GM18502 (cell line): Measurements from ENCODE around the gene GPR146.
A peak's percentile ranks its signal among the peaks of the same experiment; 100 is the strongest.

Experiments used
- ATAC-seq: cut with Tn5 transposase; IDR thresholded peaks from one replicate; pipeline ENCODE4 v1.9.1; 2021; ENCODE audit warnings: mild to moderate bottlenecking; ENCODE audit not compliant: unreplicated experiment, poor library complexity

GPR146 gene

DNA sequence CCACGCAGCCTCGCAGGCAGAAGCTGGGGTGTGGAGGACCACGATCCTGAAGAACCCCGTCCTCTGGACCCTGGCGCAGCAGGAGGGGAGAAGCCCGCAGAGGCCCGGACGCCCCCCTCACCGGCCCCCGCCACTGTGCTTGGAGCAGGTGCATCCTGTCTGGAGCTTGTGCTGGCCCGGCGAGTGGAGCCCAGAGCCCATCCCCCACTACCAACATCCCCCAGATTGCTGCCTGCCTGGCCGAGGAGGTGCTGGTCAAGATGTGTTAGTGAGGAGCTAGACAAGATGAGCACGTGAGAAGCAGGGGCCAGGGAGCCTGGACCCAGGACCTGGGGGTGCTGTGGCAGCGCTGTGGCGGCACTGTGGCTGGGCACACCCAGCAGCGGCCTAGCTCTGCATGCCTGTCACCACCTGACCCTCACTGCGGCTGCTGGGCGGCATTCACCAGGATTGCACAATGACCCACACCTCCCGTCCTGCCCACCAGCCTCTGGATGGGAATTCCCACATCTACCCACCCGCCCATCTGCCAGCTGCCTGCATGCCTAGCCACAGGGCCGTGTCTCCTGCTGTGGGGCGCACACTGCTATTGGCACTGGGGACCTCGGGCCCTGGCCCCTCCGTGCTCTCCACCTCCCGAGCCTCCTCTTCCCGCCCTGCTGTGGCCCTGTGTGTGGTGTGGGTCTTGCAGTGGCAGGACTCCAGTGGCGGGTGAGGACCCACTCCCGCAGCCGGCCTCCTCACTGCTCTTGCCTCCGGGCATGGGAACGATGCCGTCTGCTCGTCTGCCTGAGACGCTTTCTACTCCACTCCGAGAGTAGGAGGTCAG is 11.8 kb downstream of the GPR146 start:
- no peak for ATAC-seq

DNA sequence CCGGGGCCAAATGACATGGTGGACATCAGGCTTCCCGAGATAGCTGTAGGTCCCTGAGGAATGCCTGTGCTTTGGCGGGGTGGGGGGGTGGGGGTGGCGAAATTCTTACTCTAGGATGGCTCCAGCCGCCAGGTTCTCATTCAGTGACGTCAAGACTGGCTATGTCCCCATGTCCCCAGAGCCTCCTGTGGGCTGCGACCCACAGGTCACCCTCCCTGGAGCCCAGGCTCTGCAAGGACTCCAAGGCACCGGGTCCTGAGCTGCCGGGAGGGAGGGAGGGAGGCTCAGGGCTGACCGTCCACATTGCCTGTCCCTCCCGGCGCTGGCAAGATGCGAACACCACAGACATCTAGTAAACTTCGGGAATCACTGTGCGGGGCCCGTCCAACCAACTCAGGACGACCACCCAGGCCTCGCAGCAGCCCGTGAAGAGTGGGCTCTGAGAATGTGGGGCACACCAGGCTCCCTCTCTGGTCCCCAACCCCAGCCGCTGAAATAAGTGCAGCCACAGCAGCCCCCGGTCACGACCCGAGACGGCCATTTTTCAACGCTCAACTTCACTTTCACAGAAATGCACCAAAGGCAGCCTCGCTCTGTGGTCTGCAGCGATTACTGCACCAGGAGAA is 12.6 kb downstream of the GPR146 start:
- ATAC-seq, result no peak

DNA sequence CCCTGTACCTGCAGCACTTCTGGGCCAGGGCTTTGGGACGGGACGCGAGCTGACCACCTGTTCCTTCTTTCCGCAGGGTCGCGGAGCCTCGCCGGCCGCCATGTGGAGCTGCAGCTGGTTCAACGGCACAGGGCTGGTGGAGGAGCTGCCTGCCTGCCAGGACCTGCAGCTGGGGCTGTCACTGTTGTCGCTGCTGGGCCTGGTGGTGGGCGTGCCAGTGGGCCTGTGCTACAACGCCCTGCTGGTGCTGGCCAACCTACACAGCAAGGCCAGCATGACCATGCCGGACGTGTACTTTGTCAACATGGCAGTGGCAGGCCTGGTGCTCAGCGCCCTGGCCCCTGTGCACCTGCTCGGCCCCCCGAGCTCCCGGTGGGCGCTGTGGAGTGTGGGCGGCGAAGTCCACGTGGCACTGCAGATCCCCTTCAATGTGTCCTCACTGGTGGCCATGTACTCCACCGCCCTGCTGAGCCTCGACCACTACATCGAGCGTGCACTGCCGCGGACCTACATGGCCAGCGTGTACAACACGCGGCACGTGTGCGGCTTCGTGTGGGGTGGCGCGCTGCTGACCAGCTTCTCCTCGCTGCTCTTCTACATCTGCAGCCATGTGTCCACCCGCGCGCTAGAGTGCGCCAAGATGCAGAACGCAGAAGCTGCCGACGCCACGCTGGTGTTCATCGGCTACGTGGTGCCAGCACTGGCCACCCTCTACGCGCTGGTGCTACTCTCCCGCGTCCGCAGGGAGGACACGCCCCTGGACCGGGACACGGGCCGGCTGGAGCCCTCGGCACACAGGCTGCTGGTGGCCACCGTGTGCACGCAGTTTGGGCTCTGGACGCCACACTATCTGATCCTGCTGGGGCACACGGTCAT is 13.3 kb downstream of the GPR146 start:
- ATAC-seq, result no peak

DNA sequence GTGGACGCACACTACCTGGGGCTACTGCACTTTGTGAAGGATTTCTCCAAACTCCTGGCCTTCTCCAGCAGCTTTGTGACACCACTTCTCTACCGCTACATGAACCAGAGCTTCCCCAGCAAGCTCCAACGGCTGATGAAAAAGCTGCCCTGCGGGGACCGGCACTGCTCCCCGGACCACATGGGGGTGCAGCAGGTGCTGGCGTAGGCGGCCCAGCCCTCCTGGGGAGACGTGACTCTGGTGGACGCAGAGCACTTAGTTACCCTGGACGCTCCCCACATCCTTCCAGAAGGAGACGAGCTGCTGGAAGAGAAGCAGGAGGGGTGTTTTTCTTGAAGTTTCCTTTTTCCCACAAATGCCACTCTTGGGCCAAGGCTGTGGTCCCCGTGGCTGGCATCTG is 14.0 kb downstream of the GPR146 start:
- no peak for ATAC-seq

DNA sequence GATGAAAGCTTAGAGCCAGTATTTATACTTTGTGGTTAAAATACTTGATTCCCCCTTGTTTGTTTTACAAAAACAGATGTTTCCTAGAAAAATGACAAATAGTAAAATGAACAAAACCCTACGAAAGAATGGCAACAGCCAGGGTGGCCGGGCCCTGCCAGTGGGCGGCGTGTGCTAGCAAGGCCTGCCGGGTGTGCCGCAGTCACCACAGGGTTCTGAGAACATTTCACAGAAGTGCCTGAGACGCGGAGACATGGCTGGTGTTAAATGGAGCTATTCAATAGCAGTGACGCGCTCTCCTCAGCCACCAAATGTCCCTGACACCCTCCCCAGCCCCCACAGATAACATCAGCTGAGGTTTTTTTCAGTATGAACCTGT is 14.5 kb downstream of the GPR146 start:
- no peak for ATAC-seq

DNA sequence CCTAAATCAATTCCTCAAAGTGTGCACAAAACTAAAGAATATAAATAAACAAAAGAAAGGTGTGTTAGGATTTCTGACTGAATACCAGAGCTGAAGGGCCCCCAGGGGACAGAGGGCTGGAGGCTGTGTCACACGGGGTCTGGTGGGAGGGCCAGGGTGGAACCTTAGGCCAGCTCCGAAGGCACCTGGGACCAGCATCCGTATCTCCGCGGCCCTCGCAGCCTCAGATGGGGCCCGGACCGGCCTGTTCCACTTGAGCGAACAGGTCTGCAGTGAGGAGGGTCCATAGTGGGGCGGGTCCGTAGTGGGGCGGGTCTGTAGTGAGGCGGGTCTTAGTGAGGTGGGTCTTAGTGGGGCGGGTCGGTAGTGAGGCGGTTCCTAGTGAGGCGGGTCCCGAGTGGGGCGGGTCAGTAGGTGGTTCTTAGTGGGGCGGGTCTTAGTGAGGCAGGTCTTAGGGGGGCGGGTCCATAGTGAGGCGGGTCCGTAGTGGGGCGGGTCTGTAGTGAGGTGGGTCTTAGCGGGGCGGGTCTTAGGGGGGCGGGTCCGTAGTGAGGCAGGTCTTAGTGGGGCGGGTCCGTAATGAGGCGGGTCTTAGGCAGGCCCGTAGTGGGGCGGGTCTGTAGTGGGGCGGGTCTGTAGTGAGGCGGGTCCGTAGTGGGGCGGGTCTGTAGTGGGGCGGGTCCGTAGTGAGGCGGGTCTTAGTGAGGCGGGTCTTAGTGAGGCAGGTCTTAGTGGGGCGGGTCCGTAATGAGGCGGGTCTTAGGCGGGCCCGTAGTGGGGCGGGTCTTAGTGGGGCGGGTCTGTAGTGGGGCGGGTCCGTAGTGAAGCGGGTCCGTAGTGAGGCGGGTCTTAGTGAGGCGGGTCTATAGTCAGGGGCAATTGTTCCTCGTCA is 15.1 kb downstream of the GPR146 start:
- peak; percentile 38 for ATAC-seq

DNA sequence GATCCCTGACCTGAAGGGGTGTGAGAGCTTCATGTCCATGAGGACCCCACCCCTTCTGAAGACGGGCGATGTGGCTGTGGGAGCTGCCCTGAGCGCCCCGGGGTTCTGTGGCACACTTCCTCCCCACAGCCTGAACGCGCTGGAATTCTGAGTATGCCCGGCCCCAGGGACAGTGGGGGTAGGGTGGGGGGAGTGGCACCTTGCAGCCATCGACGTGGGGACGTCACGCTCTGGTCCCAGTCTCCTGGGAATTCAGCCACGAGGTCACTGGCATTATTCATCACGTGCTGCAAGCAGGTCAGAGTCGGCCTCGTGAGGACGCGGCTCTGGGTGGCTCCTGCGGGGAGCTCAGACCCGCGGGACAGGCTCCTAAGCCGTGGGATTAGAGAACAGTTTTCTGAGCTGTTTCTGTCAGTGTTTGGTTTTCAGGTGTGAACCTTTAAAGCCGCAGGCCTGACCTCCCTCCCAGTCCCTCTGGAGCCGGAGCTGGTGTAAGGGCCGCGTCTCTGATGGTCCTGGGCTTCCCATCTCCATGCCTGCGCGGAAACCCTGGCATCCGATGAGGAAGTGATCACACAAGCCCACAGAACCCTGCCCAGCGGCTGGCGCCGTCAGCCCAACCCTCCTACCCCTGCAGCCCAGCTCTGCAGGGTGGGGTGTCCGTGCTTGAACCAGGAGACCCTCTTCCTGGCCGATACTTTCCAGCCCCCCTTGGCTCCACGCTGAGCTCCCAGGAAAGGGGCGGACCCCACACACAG is 16.1 kb downstream of the GPR146 start:
- ATAC-seq, result no peak

DNA sequence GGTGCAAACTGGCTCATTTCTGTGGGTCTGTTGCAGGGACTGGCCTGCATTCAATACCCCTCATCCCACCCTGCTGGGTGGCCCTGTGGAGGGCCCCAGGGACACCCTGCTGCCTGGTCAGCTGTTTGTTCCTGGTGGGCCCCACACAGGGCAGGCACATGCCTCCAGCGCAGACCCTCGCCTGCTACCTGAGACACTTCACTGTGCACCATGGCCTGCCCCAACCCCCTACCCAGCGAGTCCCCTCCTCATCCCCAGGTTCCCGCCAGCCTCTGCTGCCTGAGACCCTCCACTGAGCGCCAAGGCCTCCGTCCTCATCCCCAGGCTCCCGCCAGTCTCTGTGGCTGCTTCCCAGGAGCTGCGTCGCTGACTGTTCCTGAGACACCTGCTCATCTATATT is 16.8 kb downstream of the GPR146 start:
- ATAC-seq, result no peak

DNA sequence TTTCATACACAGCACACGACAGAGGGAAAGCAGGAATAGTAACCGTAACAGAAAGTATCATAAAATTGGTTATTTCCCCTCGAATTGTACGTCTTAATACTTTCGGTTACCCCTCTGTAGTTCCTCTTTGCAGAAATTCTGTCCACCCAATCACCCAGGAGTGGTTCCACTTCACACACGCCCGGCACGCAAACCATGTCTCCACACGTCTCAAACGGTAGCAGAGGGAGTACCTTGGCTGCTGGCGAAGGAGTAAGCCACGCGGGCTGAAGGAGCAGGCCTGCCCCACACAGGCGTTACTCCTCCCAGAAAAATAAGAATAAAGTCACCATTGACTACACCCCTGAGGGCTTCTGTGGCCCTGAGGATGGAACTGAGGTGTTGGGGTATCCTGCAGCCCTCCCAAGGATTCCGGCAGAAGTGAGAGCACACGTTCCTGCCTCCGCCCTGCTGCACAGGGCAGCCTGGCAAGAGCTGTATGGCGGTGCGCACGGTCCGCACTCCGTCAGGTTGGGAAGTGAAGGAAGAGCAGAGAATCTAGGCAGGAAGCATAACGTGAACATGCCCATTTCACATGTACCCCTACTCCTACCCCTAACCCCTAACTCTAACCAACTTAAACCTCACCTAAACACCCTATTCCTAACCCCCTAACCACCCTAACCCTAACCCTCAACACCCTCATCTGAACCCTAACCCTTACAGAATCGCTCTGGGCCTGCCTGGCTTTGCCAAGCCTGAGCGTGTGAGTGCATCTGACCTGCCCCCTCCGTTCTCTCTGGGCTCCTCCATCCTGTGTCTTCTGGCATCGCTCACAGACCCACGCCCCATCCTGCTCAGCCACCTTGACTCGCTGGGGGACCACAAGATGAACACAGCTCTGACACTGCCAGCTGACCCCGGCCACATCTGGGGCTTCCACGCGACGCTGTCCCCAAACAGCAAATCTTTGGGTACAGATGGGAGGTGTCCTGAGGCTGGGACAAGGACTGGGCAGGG is 18.2 kb downstream of the GPR146 start:
- ATAC-seq, result peak; percentile 77

DNA sequence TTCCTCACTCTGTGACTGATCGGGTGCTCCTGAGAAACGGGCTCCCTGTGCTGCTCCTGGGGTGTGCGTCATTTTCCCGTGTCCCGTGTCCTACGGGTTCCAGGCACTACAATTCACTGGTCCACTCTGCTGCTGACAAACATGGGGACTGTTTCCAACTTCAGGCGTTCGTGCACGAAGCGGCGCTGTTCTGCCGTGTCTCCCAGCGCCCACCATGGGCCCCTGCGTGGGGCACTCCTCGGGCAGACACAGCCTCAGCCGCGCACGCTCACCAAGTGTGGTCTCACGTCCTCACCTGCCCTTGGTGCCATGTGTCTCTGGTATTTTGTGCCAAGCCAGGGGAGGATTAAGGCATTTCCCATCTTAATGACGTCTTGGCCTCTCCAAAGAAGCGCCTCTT is 19.0 kb downstream of the GPR146 start:
- no peak for ATAC-seq

DNA sequence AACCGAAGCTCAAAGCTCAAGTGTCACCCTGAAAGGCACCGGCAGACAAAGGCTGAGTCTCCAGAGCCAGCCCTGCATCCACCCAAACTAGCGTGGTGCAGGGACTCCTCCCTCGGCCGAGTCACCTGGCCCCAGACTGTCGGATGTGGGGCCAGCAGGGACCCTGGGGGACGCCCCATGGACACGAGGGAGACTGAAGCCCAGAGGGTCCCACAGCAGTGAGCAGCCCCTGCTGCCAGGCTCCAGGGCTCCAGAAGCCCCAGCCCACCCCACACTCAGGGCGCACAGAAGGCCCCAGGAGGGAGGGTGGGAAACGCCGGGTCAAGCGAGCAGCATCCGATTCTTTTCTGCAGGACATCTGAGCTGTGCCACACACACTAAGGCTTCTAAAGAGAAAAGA is 20.2 kb downstream of the GPR146 start:
- ATAC-seq, result no peak

DNA sequence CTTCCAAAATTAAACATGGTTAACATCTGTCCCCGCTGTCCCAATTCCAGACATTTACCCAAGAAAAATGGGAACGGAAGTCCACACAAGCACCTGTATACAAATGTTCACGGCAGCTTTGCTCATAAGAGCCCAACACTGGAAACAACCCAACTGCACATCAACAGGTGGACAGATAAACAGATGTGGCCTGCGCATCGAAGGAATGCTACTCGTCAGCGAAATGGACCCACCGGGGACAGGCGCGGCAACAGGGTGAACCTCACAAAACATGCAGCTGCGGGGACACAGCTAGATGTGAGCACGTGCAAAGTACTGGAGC is 20.9 kb downstream of the GPR146 start:
- ATAC-seq, result no peak

DNA sequence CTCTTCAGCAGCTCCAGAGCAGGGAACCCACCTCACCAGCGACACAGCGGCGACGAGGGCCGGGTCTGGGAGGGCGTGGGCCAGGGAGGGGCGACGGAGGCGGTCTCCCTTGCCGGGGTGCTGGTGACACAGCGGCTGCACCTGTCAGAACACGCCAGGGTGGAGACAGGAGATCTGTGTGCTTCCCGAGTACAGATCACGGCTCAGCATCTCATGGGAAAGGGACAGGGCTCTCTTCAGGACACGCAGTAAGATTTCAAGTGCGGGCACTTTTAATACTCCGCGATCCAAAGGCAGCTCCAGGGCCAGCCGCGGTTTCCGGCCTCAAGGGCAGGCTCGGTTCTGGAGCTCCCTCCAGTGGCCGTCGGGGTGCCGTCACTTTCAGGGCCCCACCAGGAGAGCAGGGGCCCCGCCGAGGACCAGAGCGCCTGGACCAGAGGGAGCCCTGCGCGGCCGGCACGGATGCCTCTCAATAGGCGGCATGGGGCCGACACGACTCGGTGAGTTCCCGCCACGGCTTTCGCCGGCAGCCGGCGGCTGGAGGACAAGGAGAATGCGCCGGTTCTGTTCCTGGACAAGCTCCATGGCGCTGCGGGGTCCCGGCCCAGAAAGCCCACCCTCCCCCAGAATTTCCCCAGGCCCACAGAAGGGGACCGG is 21.4 kb downstream of the GPR146 start:
- peak; percentile 65 for ATAC-seq

DNA sequence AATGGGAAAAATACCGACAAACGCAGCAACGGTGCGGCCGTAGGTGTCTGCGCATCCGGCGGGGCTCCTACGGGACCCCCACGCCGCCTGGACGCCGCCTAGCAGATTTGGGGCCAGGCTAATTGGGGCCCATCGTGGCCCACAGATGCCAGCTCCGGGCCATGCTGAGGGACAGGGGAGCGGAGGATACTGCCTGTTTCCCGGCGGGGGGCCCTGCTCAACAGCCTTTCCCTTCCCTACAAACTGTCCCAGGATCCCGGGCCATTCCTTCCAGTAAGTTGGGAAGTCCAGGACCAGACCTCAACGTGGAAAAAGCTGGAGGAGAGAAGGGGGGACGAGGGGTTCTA is 21.9 kb downstream of the GPR146 start:
- ATAC-seq, result no peak

DNA sequence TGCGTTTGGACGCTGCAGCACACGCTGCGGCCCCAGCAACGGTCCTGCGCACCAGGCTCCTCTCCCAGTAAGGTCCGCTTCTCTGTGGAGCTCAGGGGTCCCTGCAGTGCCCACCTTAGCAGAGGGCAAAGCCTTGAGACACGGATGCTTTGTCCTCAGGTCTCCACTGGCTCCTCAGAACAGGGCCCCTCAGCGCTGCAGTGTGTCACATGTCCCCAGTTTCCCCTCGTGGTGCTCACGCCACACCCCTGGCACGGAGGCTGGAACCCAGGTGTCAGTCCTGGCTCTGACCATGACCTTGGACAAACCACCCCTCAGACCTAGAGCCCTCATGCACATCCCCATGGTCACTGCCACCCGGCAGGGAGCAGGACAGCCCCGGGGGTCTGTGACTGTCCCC is 23.7 kb downstream of the GPR146 start:
- no peak for ATAC-seq

DNA sequence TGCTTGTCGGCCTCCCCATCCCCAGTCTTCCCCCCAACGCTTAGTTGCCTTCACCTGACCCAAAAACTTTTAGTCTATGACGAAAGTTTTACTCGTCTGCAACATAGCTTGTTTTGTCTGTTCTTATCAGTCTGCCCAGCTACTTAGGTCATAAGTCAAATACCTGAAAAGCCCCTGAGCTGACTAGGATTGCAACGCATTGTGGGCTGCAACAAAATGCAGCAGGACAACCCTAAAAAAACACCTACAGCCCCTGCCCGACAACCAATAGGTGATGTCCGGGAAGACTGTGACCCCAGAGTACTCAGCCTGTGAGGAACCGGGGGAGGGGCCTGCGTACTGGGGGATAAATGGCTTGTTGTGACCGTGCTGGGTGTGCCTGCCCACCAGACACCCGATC is 24.3 kb downstream of the GPR146 start:
- ATAC-seq, result no peak

DNA sequence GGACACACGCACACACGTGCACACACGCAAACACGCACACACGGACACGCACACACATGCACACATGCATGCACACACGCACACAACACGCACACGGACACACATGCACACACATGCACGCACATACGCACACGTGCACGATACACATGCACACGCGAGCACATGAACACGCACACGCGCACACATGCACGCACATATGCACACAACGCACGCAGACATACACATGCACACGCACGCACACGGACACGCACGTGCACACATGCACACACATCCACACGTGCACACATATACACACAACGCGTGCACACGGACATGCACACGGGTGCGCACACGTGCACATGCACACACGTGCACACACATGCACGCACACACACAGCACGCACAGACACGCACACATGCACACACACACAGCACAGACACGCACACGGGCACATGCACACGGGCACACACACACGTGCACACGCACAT is 26.2 kb downstream of the GPR146 start:
- no peak for ATAC-seq

DNA sequence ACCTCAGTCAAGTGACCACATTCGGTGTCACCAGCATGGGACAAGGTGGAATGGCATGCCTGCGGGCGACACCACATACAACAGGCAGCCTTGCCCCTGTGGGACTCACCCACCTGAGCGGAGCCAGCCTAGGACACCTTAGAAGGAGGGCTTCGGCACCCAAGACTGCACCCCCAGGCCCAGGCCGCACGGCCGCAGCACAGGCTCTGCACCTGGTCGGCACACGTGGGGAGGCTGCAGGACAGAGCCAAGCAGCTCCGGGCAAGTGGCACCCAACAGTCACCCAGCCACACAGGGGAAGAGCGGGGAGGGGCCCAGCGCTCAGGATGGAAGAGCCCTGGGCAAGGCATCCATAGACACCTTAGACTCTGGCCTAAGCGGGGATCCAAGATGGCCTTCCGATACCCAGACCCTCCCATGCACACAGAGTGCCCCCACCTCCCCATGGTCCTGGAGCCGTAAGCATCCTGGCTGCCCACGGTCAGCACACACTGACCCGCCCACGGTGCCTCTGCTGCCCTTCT is 27.4 kb downstream of the GPR146 start:
- no peak for ATAC-seq
